Esophagus (tissue), 2 donors: ENCODE measurements around the gene SLC7A7. TPM values are rescaled to one million over a fixed set of nuclear protein-coding genes. Genes with fewer than 3 reads are reported as not detected.
"Not testable (repeated sequence)": the region's sequence is repeated elsewhere in the genome, so short reads cannot be mapped to it uniquely, and the experiment has no call there.

Experiments used
- H3K27ac ChIP-seq, 2 donors: one replicate each; pipeline ENCODE4 v1.5.1; 2013; ENCODE audit warnings: low read depth in 2 of 2, mild to moderate bottlenecking in 2 of 2, inconsistent platforms in 1 of 2, low read length in 1 of 2, moderate library complexity in 1 of 2
- H3K27me3 ChIP-seq, 2 donors: one replicate each; pipeline ENCODE4 v1.6.1; 2013; ENCODE audit warnings: low read length in 2 of 2, control low read depth in 1 of 2, mild to moderate bottlenecking in 1 of 2; ENCODE audit not compliant: insufficient read depth in 2 of 2, control insufficient read depth in 1 of 2
- H3K36me3 ChIP-seq, 2 donors: one replicate each; pipeline ENCODE4 v1.6.1; 2013; ENCODE audit warnings: low read length in 1 of 2; ENCODE audit not compliant: control insufficient read depth in 2 of 2, insufficient read depth in 2 of 2
- H3K4me1 ChIP-seq, 2 donors: one replicate each; pipeline ENCODE4 v1.6.1; 2013; ENCODE audit warnings: low read length in 1 of 2; ENCODE audit not compliant: control insufficient read depth in 2 of 2, insufficient read depth in 2 of 2
- H3K4me3 ChIP-seq, 2 donors: one replicate each; pipeline ENCODE4 v1.5.1; 2013; ENCODE audit warnings: low read length in 2 of 2, mild to moderate bottlenecking in 2 of 2, low read depth in 1 of 2, moderate library complexity in 1 of 2
- H3K9me3 ChIP-seq, 2 donors: one replicate each; pipeline ENCODE4 v1.6.1; 2013; ENCODE audit warnings: mild to moderate bottlenecking in 2 of 2, low read depth in 1 of 2, low read length in 1 of 2, moderate library complexity in 1 of 2; ENCODE audit not compliant: control insufficient read depth in 2 of 2, insufficient read depth in 1 of 2
- WGBS, 2 donors: extraction: QIAGEN DNeasy Blood & Tissue Kit; methylation state at CpG; one replicate each; pipeline ENCODE4 v1.1.7; 2013; 5-methylcytosine and 5-hydroxymethylcytosine counted together
- polyA plus RNA-seq, 2 donors: library from polyadenylated mRNA; stranded (reverse); fragments of 200-250 nt; gene quantifications; one replicate each; pipeline ENCODE4 v1.2.3, GENCODE V29; 2013
- donor health status: healthy with polysubstance abuse.
- donor health status: Bipolar disorder and iron deficiency.

The SLC7A7 gene
- polyA plus RNA-seq, 2 donors = 0.98 to 1.5 TPM

DNA sequence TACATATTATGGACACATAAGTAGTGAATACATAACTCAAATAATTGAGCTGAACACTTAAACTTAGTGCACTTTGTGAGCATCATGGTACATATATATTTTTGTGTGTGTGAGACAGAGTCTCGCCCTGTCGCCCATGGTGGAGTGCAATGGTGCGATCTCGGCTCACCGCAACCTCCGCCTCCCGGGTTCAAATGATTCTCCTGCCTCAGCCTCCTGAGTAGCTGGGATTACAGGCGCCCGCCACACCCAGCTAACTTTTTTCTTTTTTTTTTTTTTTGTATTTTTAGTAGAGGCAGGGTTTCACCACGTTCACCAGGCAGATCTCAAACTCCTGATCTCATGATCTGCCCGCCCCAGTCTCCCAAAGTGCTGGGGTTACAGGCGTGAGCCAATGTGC is 36.9 kb upstream of the SLC7A7 start:
- Histone ChIP-seq H3K4me1 (peaks cover 4 to 32% of the 10 kb centered on the region in 2 donors), H3K27ac (peak overlapping the region in 1 of 2 donors; percentile 65)
- H3K36me3 ChIP-seq, H3K4me3 ChIP-seq, H3K9me3 ChIP-seq, H3K27me3 ChIP-seq: not testable (repeated sequence)
- 73 to 83% methylated on average over 10 to 12 of the region's 12 CpGs for WGBS, 2 donors

GRCh38 chr14:22850944-22851764 is 35.9 kb upstream of the SLC7A7 start:
- H3K4me3 ChIP-seq = no peak overlapping the region
- H3K9me3 ChIP-seq = no peaks in the 10 kb centered on the region
- WGBS, 2 donors = 50 to 53% methylated on average over 9 of the region's 9 CpGs
- H3K36me3 ChIP-seq = peaks cover under 1 to 9% of the 10 kb centered on the region in 2 donors
- H3K27me3 ChIP-seq = no peaks in the 10 kb centered on the region
- H3K4me1 ChIP-seq = peaks cover 8 to 38% of the 10 kb centered on the region in 2 donors
- peak overlapping the region; percentile 65 to 89 for H3K27ac ChIP-seq

GRCh38 chr14:22849212-22849819 is 34.1 kb upstream of the SLC7A7 start:
- WGBS, 2 donors = 33 to 59% methylated on average over 17 to 19 of the region's 19 CpGs
- Histone ChIP-seq H3K4me1 (peaks cover 13 to 41% of the 10 kb centered on the region in 2 donors), H3K27me3 (no peaks in the 10 kb centered on the region), H3K27ac (peak overlapping the region; percentile 84 to 93), H3K36me3 (peaks cover 6 to 27% of the 10 kb centered on the region in 2 donors), H3K4me3 (no peak overlapping the region), H3K9me3 (no peaks in the 10 kb centered on the region)

DNA sequence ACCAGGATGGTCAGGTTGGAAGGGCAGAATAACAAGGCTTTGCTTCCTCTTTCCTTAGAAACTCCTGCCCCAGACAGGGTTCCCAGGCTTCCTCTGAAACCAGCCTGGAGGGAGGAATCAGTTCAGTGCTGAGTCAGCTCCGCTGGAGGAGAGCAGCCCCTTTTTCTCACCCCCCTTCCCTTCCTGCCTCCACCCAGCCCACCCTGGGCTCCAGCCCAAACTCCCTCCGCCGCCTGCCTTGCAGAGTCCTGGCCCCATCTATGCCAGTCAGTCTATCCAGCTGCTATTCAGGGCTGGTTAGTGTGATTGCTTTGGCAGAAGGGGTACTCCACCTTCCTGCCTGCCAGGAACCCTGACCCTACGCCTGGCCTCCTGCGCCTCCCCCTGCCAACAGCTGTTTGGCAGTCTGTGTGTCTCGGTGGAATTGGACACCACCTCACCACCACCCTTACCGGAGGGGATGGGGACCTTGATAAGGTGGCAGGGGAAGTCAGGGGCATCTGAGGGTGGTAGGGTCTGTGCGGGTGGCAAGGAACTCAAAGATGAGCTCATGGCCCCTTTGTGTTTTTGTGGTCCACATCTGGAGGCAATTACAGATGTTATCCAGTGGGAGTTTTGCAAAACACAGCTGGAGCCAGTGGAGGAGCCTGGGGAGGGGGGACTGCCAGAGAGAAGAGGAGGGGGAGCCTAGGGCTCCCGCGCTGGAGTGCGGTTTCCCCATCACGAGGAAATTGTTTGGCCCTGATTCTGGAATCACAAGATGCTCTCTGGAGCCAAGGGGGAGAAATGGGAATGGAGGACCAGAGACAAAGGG is 33.3 kb upstream of the SLC7A7 start:
- no peaks in the 10 kb centered on the region for H3K9me3 ChIP-seq
- 13 to 28% methylated on average over 12 of the region's 12 CpGs for WGBS, 2 donors
- peak overlapping the region; percentile 84 to 93 for H3K27ac ChIP-seq
- no peak overlapping the region for H3K4me3 ChIP-seq
- H3K27me3 ChIP-seq = no peaks in the 10 kb centered on the region
- peaks cover 6 to 30% of the 10 kb centered on the region in 2 donors for H3K36me3 ChIP-seq
- peaks cover 13 to 41% of the 10 kb centered on the region in 2 donors for H3K4me1 ChIP-seq

DNA sequence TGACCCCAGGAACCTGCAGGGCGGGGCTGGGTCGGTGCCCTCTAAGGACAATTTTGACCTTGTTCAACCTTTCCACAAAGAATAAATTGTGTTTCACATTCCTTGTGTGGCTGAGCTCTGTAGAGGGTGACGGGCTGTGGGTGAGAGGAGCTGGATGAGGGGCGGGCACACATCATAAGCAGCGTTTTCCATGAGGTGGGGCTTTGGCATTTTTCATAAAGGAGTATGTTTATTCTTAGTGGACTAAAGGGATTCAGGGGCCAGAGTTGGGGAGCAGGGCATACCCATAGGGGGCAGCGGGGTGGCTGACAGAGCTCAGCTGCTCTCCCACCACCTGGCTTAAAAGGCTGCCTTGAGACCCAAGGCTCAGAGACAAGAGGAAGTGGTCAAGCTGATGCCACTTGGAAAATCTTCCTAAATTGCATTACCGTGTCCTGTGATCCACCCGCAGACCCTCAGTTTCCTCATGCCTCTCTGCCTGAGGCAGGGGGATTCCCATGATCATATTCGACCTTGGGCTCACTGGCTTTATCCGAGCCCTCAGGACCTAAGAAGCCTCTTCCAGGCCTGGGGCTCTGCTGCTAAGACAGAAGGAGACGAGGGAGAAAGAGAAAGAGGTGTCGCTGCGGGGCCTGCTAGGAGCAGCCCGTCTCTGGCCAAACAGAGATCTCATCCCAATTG is 32.6 kb upstream of the SLC7A7 start:
- Histone ChIP-seq H3K27ac (peak overlapping the region; percentile 84 to 93), H3K4me1 (peaks cover 13 to 39% of the 10 kb centered on the region in 2 donors), H3K9me3 (no peaks in the 10 kb centered on the region), H3K27me3 (no peaks in the 10 kb centered on the region), H3K36me3 (peaks cover 10 to 37% of the 10 kb centered on the region in 2 donors), H3K4me3 (no peak overlapping the region)
- WGBS, 2 donors = 28 to 37% methylated on average over 14 of the region's 14 CpGs

- WGBS, 2 donors = 63 to 68% methylated on average over 7 to 11 of the region's 11 CpGs
Observed at GRCh38 chr14:22846811-22847307, 31.6 kb upstream of the SLC7A7 start.

GRCh38 chr14:22845821-22846625 is 30.8 kb upstream of the SLC7A7 start:
- Histone ChIP-seq H3K4me1 (peaks cover 9 to 40% of the 10 kb centered on the region in 2 donors), H3K27me3 (no peaks in the 10 kb centered on the region), H3K9me3 (no peaks in the 10 kb centered on the region), H3K27ac (peak overlapping the region; percentile 5 to 14), H3K36me3 (peaks cover 16 to 54% of the 10 kb centered on the region in 2 donors), H3K4me3 (no peak overlapping the region)
- WGBS, 2 donors = 85 to 88% methylated on average over 25 to 26 of the region's 26 CpGs

More at GRCh38 chr14:22846811-22847307, 31.6 kb upstream of the SLC7A7 start:
- H3K4me3 ChIP-seq = no peak overlapping the region
- H3K9me3 ChIP-seq = no peaks in the 10 kb centered on the region
- H3K27me3 ChIP-seq = no peaks in the 10 kb centered on the region
- H3K4me1 ChIP-seq = peaks cover 13 to 43% of the 10 kb centered on the region in 2 donors
- H3K27ac ChIP-seq = peak overlapping the region; percentile 34 to 61
- H3K36me3 ChIP-seq = peaks cover 16 to 46% of the 10 kb centered on the region in 2 donors

GRCh38 chr14:22845103-22845394 is 29.8 kb upstream of the SLC7A7 start:
- H3K27ac ChIP-seq = no peak overlapping the region
- peaks cover 9 to 35% of the 10 kb centered on the region in 2 donors for H3K4me1 ChIP-seq
- H3K9me3 ChIP-seq = no peaks in the 10 kb centered on the region
- 83% methylated on average over 9 of the region's 9 CpGs for WGBS, 2 donors
- H3K36me3 ChIP-seq = peaks cover 16 to 54% of the 10 kb centered on the region in 2 donors
- no peaks in the 10 kb centered on the region for H3K27me3 ChIP-seq
- H3K4me3 ChIP-seq = no peak overlapping the region
